HL-60 (cell line): ENCODE measurements around the gene FABP1.

Source experiments
- CTCF ChIP-seq: IDR thresholded peaks from one replicate; pipeline ENCODE4 v1.5.1; 2011; ENCODE audit warnings: low read length, control low read depth, inconsistent platforms; ENCODE audit not compliant: insufficient read depth
- GABPA ChIP-seq: IDR thresholded peaks from 2 replicates; pipeline ENCODE4 v1.6.1; 2012; ENCODE audit warnings: low read depth
- POLR2AphosphoS5 ChIP-seq: IDR thresholded peaks from 2 replicates; pipeline ENCODE4 v1.6.1; 2012; ENCODE audit warnings: low read depth
- REST ChIP-seq: IDR thresholded peaks from 2 replicates; pipeline ENCODE4 v1.6.1; 2012; ENCODE audit warnings: low read depth; ENCODE audit not compliant: insufficient replicate concordance
- SPI1 ChIP-seq: IDR thresholded peaks from 2 replicates; pipeline ENCODE4 v1.6.1; 2012; ENCODE audit warnings: low read depth, mild to moderate bottlenecking, borderline replicate concordance

- no peak for TF ChIP-seq CTCF
- no peak for TF ChIP-seq SPI1
- no peak for TF ChIP-seq REST
- no peak for TF ChIP-seq POLR2AphosphoS5
- no peak for TF ChIP-seq GABPA
Observed at GRCh38 chr2:88147145-88147544, 19.3 kb upstream of the FABP1 start.
